HG02588 (cell line): ENCODE measurements around the gene PSAPL1.

ENCODE experiments used
- ATAC-seq: cut with Tn5 transposase; IDR thresholded peaks from one replicate; pipeline ENCODE4 v1.9.1; 2021; ENCODE audit warnings: mild to moderate bottlenecking, moderate library complexity; ENCODE audit not compliant: unreplicated experiment

Gene PSAPL1, protein sequence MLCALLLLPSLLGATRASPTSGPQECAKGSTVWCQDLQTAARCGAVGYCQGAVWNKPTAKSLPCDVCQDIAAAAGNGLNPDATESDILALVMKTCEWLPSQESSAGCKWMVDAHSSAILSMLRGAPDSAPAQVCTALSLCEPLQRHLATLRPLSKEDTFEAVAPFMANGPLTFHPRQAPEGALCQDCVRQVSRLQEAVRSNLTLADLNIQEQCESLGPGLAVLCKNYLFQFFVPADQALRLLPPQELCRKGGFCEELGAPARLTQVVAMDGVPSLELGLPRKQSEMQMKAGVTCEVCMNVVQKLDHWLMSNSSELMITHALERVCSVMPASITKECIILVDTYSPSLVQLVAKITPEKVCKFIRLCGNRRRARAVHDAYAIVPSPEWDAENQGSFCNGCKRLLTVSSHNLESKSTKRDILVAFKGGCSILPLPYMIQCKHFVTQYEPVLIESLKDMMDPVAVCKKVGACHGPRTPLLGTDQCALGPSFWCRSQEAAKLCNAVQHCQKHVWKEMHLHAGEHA

GRCh38 chr4:7434766-7435150, at the start of gene PSAPL1:
TSS of gene PSAPL1 (minus strand) at chr4:7434930. CDS start at chr4:7434879, 51 bp downstream.
- no peak for ATAC-seq

GRCh38 chr4:7481227-7481626, 46.5 kb upstream of the PSAPL1 start:
- ATAC-seq, result no peak

DNA sequence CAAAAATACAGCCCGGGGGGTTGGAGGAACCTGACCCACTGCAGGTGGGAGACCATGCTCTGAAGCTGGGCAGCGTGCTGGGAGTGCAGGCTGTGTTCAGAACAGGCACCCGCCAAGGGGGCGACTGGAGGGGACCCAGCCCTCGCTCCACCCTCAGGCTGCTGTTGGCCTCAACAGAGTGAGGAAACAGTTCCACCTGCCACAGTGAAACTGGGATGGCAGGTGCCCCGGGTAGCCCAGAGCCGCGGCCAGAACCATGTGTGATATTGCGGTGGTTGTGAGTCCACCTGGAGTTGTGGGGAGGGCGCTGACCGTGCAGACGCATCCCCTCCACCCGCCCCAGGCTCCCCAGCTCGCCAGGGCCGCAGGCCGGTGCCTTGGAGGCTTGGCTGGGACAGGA, 45.7 kb upstream of the PSAPL1 start:
- ATAC-seq, result no peak

- ATAC-seq, result no peak
Measured at GRCh38 chr4:7478665-7479064, 43.9 kb upstream of the PSAPL1 start.

DNA sequence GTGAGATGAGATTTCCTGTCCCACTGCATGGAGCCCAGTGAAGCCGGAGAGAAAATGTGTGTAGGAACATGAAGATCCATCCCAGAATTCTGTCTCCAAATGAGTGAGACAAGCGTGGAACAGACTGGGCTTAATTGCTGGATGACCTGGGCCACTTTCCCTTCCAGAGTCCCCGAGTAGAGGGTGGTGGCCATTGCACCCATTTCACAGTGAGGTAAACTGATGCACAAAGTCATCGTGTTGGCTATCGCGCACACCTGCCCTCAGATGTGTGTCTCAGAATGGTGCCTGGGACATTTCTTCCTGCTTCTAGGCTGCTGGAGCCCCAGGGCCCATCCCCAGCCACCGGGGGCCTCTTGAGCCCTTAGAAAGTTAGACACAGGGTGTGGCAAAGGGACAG, 43.0 kb upstream of the PSAPL1 start:
- ATAC-seq, result no peak

DNA sequence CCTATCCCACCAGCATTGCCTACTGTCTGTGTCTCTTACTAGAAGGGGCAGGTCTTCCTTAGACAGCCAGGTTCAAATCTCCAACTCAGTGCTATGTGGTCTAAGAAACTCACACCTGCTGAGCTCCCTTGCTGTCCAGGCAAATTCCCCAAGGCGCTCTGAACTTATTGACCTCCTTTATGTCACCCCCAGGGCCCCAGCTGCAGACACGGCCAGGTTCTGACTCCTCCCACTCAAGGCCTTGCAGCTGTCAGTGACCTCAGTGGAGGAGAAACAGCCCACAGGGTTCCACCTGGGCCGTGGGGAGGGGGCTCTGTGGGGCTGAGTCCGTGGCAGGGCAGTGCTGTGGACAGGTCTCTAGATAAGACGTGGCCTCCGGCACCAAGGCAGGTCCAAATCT, 42.1 kb upstream of the PSAPL1 start:
- no peak for ATAC-seq

GRCh38 chr4:7475207-7475606, 40.5 kb upstream of the PSAPL1 start:
- ATAC-seq, result no peak

- no peak for ATAC-seq
Measured at GRCh38 chr4:7474320-7474719, 39.6 kb upstream of the PSAPL1 start.

GRCh38 chr4:7473081-7473480, 38.4 kb upstream of the PSAPL1 start:
- ATAC-seq, result no peak

GRCh38 chr4:7472442-7473013, 37.8 kb upstream of the PSAPL1 start:
- no peak for ATAC-seq

DNA sequence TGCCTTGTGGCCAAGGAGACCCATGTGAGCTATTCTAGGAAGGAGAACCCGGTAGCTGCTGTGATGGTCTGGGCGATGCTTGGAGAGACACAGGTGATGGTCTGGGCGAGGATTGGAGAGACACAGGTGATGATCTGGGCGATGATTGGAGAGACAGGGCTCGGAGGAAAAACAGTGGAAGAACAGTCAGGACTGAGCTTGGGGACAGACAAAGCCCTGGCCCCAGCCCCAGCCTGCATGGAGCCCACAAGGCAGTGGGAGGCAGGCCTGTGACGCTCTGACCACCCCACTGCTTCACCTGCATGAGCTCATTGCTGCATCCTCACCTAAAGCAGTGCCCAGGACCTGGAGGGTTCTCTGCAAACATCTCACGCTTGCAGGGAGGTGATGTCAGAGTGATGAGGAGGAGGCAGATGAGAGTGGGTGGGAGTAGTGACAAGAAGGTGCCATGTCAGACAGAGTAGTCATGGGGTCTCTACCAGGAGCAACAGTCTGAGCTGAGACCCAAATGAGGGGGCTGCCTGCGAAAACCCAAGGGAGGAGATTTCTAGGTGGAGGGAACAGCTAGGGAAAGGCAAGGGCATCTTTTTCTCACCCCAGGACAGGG, 35.9 kb upstream of the PSAPL1 start:
- no peak for ATAC-seq

DNA sequence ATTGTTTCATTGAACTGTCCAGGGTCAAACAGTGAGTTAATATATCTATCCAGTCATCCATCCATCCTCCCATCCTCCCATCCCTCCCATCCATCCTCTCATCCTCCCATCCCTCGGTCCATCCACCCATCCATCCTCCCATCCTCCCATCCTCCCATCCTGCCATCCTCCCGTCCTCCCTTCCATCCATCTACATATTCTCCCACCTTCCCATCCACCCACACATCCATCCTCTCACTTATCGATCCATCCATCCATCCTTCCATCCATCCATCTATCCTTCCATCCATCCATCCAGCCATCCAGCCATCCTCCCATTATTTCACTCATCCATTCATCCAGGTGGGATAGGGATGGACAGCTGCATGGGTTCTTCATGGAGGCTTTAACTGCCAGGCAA, 35.4 kb upstream of the PSAPL1 start:
- ATAC-seq, result no peak

DNA sequence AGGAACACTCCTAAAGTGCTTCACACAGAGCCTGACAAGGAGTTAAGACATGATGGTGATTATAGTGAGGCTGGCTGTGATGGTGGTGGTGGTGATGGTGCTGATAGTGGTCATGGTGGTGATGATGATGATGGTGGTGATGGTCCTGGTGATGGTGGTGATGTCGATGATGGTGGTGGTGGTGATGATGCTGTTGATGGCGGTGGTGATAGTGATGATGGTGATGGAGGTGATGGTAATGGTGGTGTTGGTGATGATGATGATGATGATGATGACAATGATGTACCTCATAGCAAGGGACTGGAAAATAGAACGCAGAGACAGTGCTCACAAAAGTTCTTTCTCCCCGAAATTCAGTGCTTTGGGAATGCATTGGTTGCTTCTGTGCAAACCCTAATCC, 34.3 kb upstream of the PSAPL1 start:
- ATAC-seq, result no peak

- no peak for ATAC-seq
Measured at GRCh38 chr4:7467471-7467870, 32.7 kb upstream of the PSAPL1 start.

GRCh38 chr4:7466904-7467303, 32.2 kb upstream of the PSAPL1 start:
- ATAC-seq, result no peak

DNA sequence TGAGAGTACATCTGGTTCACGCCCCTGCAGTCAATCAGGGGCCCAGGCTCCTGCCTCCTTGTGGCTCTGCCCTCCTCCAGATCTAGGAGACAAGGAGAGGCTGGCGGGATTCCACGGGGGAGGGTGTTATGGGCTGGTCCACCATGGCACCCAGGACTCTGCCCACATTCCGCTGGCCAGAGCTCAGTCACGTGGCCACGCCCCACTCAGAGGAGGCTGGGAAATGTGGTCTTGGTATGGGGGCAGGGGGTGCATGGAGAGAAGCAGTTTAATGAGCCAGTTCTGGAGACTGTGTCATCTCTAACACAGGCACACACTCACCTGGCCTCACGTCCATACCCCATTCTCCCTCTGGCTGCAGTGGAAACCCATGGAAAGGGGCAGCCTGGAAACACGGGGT, 31.5 kb upstream of the PSAPL1 start:
- no peak for ATAC-seq

- ATAC-seq, result no peak
Measured at GRCh38 chr4:7465017-7465416, 30.3 kb upstream of the PSAPL1 start.

DNA sequence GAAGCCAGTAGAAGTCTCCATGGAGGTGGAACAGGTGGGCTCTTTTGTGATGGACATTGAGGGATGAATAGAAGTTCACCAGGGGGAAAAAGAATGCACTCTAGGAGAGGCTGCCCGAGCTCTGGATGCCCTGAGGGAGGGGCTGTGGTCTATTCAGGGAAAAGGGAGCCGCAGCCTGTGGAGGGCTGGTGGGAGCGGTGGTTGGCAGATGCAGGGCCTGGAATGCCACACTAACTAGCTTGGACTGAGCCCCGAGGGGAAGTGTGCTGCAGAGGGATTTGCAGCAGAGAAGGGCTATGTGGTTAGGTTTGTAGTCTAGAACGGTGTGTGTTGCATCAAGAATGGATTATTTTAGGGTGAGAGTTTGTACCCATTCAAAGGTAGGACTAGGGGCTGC, 29.5 kb upstream of the PSAPL1 start:
- ATAC-seq, result no peak

- ATAC-seq, result no peak
Measured at GRCh38 chr4:7463566-7464258, 29.0 kb upstream of the PSAPL1 start.

GRCh38 chr4:7462509-7462971, 27.8 kb upstream of the PSAPL1 start:
- no peak for ATAC-seq

DNA sequence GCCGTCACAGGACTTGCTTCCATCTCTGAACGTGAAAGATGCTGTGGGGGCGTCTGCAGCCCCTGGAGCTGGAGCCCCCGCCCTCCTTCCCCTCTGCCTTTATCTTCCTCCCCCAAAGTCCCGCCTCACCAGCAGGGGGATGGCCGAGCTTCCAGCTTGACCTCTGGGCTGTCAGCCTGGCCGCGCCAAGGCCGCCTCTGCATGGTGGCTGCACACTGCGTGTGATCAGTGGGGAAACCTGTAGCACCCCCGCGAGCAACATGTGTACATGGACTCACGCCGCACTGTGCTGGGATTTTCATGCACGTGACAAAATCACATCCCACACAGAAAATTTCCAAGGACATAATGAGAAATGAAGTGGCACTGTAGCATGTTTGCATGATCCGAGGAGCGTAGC, 26.5 kb upstream of the PSAPL1 start:
- no peak for ATAC-seq
